WTC11 (cell line): ENCODE measurements around the gene SHISAL2A. TPM values are rescaled to one million over a fixed set of nuclear protein-coding genes. Genes with fewer than 3 reads are reported as not detected.

Source experiments
- ATAC-seq: fragments of 200-7000 bp; cut with Tn5 transposase; 2 replicates; pipeline ENCODE4 v1.10.0; 2021; ENCODE audit warnings: mild to moderate bottlenecking, moderate library complexity
- CTCF ChIA-PET: fragments of 300-600 bp; sonication (Branson Sonifier 250); formaldehyde crosslinking; loops from one replicate; lab custom pipeline; 2021; ENCODE audit warnings: antibody characterized with exemption; lab: Charles Lee
- POLR2A ChIA-PET: fragments of 350-600 bp; sonication (Branson Sonifier 250); formaldehyde crosslinking; loops from one replicate; lab custom pipeline; 2021; ENCODE audit warnings: antibody characterized with exemption; lab: Charles Lee
- DNase-seq: peaks from one replicate; pipeline ENCODE4 v3.0.0; 2021; ENCODE audit warnings: low spot score
- H3K27ac Mint-ChIP-seq: 2 replicates; pipeline ENCODE4 v1.8.0; 2021; ENCODE audit warnings: mixed read lengths
- H3K27me3 Mint-ChIP-seq: 2 replicates; pipeline ENCODE4 v1.8.0; 2021; ENCODE audit warnings: low read depth, mild to moderate bottlenecking, moderate library complexity, mixed read lengths
- H3K36me3 Mint-ChIP-seq: 2 replicates; pipeline ENCODE4 v1.8.0; 2021; ENCODE audit warnings: mixed read lengths
- H3K4me1 Mint-ChIP-seq: 2 replicates; pipeline ENCODE4 v1.8.0; 2022; ENCODE audit warnings: mixed read lengths
- H3K4me3 Mint-ChIP-seq: 2 replicates; pipeline ENCODE4 v1.8.0; 2021; ENCODE audit warnings: mild to moderate bottlenecking, moderate library complexity, mixed read lengths
- H3K9me3 Mint-ChIP-seq: 2 replicates; pipeline ENCODE4 v1.8.0; 2021; ENCODE audit warnings: mixed read lengths
- CDX4 ChIP-seq: fragments of 250-450 bp; sonication (Bioruptor Pico); IDR thresholded peaks from 2 replicates; pipeline ENCODE4 v1.9.0; 2021; ENCODE audit warnings: moderate library complexity, mild to moderate bottlenecking, inconsistent platforms, borderline replicate concordance
- E2F5 ChIP-seq: sonication (generic); formaldehyde crosslinking; IDR thresholded peaks from 2 replicates; pipeline ENCODE4 v1.8.1; 2022; ENCODE audit warnings: mild to moderate bottlenecking, moderate library complexity, missing genetic modification reagents
- GABPB1 ChIP-seq: sonication (generic); formaldehyde crosslinking; IDR thresholded peaks from 2 replicates; pipeline ENCODE4 v1.8.1; 2023; ENCODE audit warnings: mild to moderate bottlenecking, missing genetic modification reagents
- MXD4 ChIP-seq: fragments of 250-450 bp; sonication (Bioruptor Pico); IDR thresholded peaks from 2 replicates; pipeline ENCODE4 v1.8.0; 2021; ENCODE audit warnings: mild to moderate bottlenecking, moderate library complexity, borderline replicate concordance
- NFE2L1 ChIP-seq: sonication (generic); formaldehyde crosslinking; IDR thresholded peaks from 2 replicates; pipeline ENCODE4 v1.8.1; 2023; ENCODE audit warnings: missing genetic modification reagents
- NFYB ChIP-seq: sonication (generic); formaldehyde crosslinking; conservative IDR thresholded peaks from 2 replicates; pipeline ENCODE4 v1.8.0; 2022; ENCODE audit warnings: low read depth, missing genetic modification reagents
- NR1H2 ChIP-seq: sonication (generic); formaldehyde crosslinking; IDR thresholded peaks from 2 replicates; pipeline ENCODE4 v1.9.0; 2021; ENCODE audit warnings: mild to moderate bottlenecking, moderate library complexity, missing genetic modification reagents
- NR3C1 ChIP-seq: sonication (generic); formaldehyde crosslinking; conservative IDR thresholded peaks from 2 replicates; pipeline ENCODE4 v1.8.1; 2023; ENCODE audit warnings: low read depth, mild to moderate bottlenecking, missing genetic modification reagents
- OVOL2 ChIP-seq: fragments of 250-450 bp; sonication (Bioruptor Pico); IDR thresholded peaks from 2 replicates; pipeline ENCODE4 v1.9.0; 2021; ENCODE audit warnings: mild to moderate bottlenecking, borderline replicate concordance
- RELA ChIP-seq: sonication (generic); formaldehyde crosslinking; IDR thresholded peaks from 2 replicates; pipeline ENCODE4 v1.8.1; 2022; ENCODE audit warnings: missing genetic modification reagents, mild to moderate bottlenecking, borderline replicate concordance
- SOX15 ChIP-seq: fragments of 250-450 bp; sonication (Bioruptor Pico); IDR thresholded peaks from 2 replicates; pipeline ENCODE4 v1.9.0; 2021; ENCODE audit warnings: mild to moderate bottlenecking
- TCF7 ChIP-seq: sonication (generic); formaldehyde crosslinking; IDR thresholded peaks from 2 replicates; pipeline ENCODE4 v1.8.0; 2022; ENCODE audit warnings: mild to moderate bottlenecking, low read depth, missing genetic modification reagents, moderate library complexity
- ZNF138 ChIP-seq: sonication (generic); formaldehyde crosslinking; conservative IDR thresholded peaks from 2 replicates; pipeline ENCODE4 v1.8.1; 2022; ENCODE audit warnings: mild to moderate bottlenecking, moderate library complexity, missing genetic modification reagents
- ZNF317 ChIP-seq: sonication (generic); formaldehyde crosslinking; IDR thresholded peaks from 2 replicates; pipeline ENCODE4 v1.8.1; 2023; ENCODE audit warnings: low read depth, mild to moderate bottlenecking, moderate library complexity, missing genetic modification reagents, borderline replicate concordance
- ZNF396 ChIP-seq: fragments of 250-450 bp; sonication (Bioruptor Pico); IDR thresholded peaks from 2 replicates; pipeline ENCODE4 v1.8.0; 2021; ENCODE audit warnings: mild to moderate bottlenecking, moderate library complexity, borderline replicate concordance
- ZNF425 ChIP-seq: fragments of 250-450 bp; sonication (Bioruptor Pico); conservative IDR thresholded peaks from 2 replicates; pipeline ENCODE4 v1.9.0; 2021; ENCODE audit warnings: mild to moderate bottlenecking
- total RNA-seq: library from RNA; stranded (reverse); gene quantifications from 3 replicates; pipeline ENCODE4 v1.2.3, GENCODE V29; 2021
- TF ChIP-seq, protein P1 (sequence below): fragments of 250-450 bp; sonication (Bioruptor Pico); IDR thresholded peaks from 2 replicates; pipeline ENCODE4 v1.9.0; 2021; ENCODE audit warnings: mild to moderate bottlenecking
- TF ChIP-seq, protein P2 (sequence below): sonication (generic); formaldehyde crosslinking; IDR thresholded peaks from 2 replicates; pipeline ENCODE4 v1.8.0; 2022; ENCODE audit warnings: mild to moderate bottlenecking, missing genetic modification reagents
- TF ChIP-seq, protein P3 (sequence below): sonication (generic); formaldehyde crosslinking; IDR thresholded peaks from 2 replicates; pipeline ENCODE4 v1.8.1; 2023; ENCODE audit warnings: mild to moderate bottlenecking, missing genetic modification reagents, moderate library complexity
- TF ChIP-seq, protein P4 (sequence below): sonication (generic); formaldehyde crosslinking; IDR thresholded peaks from 2 replicates; pipeline ENCODE4 v1.8.0; 2022; ENCODE audit warnings: mild to moderate bottlenecking, missing genetic modification reagents
- TF ChIP-seq, protein P5 (sequence below): sonication (generic); formaldehyde crosslinking; IDR thresholded peaks from 2 replicates; pipeline ENCODE4 v1.8.0; 2022; ENCODE audit warnings: mild to moderate bottlenecking, missing genetic modification reagents

SHISAL2A gene
- total RNA-seq, 1 experiment from 2014 or later, result 1.4 TPM

- TF ChIP-seq RELA (CRISPR knock-in tag), result no peak
- peak; percentile 12; the same call in 1 of the 2 replicates for TF ChIP-seq E2F5 (CRISPR knock-in tag)
- TF ChIP-seq, protein P1, sequence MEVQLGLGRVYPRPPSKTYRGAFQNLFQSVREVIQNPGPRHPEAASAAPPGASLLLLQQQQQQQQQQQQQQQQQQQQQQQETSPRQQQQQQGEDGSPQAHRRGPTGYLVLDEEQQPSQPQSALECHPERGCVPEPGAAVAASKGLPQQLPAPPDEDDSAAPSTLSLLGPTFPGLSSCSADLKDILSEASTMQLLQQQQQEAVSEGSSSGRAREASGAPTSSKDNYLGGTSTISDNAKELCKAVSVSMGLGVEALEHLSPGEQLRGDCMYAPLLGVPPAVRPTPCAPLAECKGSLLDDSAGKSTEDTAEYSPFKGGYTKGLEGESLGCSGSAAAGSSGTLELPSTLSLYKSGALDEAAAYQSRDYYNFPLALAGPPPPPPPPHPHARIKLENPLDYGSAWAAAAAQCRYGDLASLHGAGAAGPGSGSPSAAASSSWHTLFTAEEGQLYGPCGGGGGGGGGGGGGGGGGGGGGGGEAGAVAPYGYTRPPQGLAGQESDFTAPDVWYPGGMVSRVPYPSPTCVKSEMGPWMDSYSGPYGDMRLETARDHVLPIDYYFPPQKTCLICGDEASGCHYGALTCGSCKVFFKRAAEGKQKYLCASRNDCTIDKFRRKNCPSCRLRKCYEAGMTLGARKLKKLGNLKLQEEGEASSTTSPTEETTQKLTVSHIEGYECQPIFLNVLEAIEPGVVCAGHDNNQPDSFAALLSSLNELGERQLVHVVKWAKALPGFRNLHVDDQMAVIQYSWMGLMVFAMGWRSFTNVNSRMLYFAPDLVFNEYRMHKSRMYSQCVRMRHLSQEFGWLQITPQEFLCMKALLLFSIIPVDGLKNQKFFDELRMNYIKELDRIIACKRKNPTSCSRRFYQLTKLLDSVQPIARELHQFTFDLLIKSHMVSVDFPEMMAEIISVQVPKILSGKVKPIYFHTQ (CRISPR knock-in tag), result no peak
- no peak for TF ChIP-seq NR1H2 (CRISPR knock-in tag)
- TF ChIP-seq TCF7 (CRISPR knock-in tag), result no peak
- TF ChIP-seq ZNF317 (CRISPR knock-in tag), result no peak
- no peak for TF ChIP-seq OVOL2 (CRISPR knock-in tag)
- TF ChIP-seq, protein P2, sequence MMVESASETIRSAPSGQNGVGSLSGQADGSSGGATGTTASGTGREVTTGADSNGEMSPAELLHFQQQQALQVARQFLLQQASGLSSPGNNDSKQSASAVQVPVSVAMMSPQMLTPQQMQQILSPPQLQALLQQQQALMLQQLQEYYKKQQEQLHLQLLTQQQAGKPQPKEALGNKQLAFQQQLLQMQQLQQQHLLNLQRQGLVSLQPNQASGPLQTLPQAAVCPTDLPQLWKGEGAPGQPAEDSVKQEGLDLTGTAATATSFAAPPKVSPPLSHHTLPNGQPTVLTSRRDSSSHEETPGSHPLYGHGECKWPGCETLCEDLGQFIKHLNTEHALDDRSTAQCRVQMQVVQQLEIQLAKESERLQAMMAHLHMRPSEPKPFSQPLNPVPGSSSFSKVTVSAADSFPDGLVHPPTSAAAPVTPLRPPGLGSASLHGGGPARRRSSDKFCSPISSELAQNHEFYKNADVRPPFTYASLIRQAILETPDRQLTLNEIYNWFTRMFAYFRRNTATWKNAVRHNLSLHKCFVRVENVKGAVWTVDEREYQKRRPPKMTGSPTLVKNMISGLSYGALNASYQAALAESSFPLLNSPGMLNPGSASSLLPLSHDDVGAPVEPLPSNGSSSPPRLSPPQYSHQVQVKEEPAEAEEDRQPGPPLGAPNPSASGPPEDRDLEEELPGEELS (CRISPR knock-in tag), result no peak
- TF ChIP-seq ZNF425 (CRISPR knock-in tag), result no peak
- no peak for TF ChIP-seq MXD4 (CRISPR knock-in tag)
- TF ChIP-seq NFYB (CRISPR knock-in tag), result no peak
- TF ChIP-seq, protein P3, sequence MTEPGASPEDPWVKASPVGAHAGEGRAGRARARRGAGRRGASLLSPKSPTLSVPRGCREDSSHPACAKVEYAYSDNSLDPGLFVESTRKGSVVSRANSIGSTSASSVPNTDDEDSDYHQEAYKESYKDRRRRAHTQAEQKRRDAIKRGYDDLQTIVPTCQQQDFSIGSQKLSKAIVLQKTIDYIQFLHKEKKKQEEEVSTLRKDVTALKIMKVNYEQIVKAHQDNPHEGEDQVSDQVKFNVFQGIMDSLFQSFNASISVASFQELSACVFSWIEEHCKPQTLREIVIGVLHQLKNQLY (CRISPR knock-in tag), result no peak
- TF ChIP-seq, protein P4, sequence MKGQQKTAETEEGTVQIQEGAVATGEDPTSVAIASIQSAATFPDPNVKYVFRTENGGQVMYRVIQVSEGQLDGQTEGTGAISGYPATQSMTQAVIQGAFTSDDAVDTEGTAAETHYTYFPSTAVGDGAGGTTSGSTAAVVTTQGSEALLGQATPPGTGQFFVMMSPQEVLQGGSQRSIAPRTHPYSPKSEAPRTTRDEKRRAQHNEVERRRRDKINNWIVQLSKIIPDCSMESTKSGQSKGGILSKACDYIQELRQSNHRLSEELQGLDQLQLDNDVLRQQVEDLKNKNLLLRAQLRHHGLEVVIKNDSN (CRISPR knock-in tag), result no peak
These were observed 355 bp downstream of the SHISAL2A start (continued) for GRCh38 chr1:52633291-52633754.

DNA sequence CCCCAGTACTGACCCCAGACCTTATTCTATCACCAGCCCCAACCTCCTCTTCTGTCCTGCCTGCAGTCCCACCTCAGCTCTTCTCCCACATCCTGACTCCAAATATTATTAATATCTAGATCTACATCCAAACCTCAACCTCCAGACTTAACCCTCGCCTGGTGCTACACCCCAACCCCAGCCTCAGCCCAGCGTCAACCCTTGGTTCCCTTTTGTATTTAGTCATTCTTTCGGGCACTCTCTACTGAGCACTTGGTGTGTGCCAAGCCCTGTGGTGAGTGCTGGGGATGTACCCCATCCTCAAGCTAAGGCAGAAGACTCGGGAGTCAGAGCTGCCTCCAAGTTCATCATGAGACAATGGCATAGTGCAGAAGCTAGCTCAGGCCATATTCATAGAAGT, 1.1 kb downstream of the SHISAL2A start:
- Mint-ChIP-seq H3K27ac (no peak overlapping the region), H3K27me3 (peaks cover 59% of the 10 kb centered on the region), H3K4me1 (peaks cover 29% of the 10 kb centered on the region), H3K36me3 (peaks cover 6% of the 10 kb centered on the region), H3K9me3 (no peaks in the 10 kb centered on the region), H3K4me3 (peak overlapping the region; percentile 67)
- no peak for DNase-seq
- ATAC-seq, result no peak
- ChIA-PET CTCF (interaction anchor here (0.7 to 1.7 kb wide), 3 partner anchors 14 to 81 kb away, joined by 3 to 10 read pairs (median 3); partner anchors contain the start of gene TUT4), POLR2A (no interaction called here)
- TF ChIP-seq NR3C1 (CRISPR knock-in tag) (no peak), GABPB1 (CRISPR knock-in tag) (no peak), ZNF396 (CRISPR knock-in tag) (no peak), NR1H2 (CRISPR knock-in tag) (no peak), NFE2L1 (CRISPR knock-in tag) (no peak), ZNF317 (CRISPR knock-in tag) (no peak), ZNF138 (no peak), SOX15 (CRISPR knock-in tag) (no peak), CDX4 (CRISPR knock-in tag) (no peak)
- TF ChIP-seq, protein P1 (CRISPR knock-in tag), result no peak
- TF ChIP-seq, protein P5, sequence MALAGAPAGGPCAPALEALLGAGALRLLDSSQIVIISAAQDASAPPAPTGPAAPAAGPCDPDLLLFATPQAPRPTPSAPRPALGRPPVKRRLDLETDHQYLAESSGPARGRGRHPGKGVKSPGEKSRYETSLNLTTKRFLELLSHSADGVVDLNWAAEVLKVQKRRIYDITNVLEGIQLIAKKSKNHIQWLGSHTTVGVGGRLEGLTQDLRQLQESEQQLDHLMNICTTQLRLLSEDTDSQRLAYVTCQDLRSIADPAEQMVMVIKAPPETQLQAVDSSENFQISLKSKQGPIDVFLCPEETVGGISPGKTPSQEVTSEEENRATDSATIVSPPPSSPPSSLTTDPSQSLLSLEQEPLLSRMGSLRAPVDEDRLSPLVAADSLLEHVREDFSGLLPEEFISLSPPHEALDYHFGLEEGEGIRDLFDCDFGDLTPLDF, result no peak
